ENCODE data around the gene TCEAL1. TPM values are rescaled to one million over a fixed set of nuclear protein-coding genes. Genes with fewer than 3 reads are reported as not detected.
A peak's percentile ranks its signal among the peaks of the same experiment; 100 is the strongest.
"Not testable (repeated sequence)": the region's sequence is repeated elsewhere in the genome, so short reads cannot be mapped to it uniquely, and the experiment has no call there.

Gene TCEAL1
- total RNA-seq, 1 donor from 2014 or later, result 13.3 TPM

DNA sequence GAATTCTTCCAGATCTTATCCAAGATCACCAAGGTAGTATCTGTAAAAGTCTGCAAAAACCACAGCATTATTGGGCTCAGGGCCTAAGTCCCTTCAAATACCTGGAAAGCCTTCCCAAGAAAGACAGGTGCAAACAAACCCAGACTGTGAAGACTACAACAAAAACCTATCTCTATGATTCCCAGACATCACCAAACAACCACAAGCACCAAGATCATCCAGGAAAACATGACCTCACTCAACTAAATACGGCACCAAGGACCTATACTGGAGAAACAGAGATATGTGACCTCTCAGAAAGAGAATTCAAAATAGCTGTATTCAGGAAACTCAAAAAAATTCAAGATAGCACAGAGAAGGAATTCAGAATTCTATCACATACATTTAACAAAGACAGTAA lies 15.3 kb downstream of the TCEAL1 start:
- no peak for TF ChIP-seq CTCF (IDR thresholded peaks at IDR 0.05; ENCODE audit: insufficient read depth, low read length, poor library complexity, severe bottlenecking)
- Histone ChIP-seq H3K36me3 (ENCODE audit: control insufficient read depth, insufficient read depth, low read length) (no peaks in the 10 kb centered on the region), H3K27me3 (ENCODE audit: control insufficient read depth, insufficient read depth, low read length) (no peaks in the 10 kb centered on the region), H3K4me3 (ENCODE audit: low read depth, low read length) (no peak overlapping the region)
- no peak for DNase-seq (ENCODE audit: low read depth)

DNA sequence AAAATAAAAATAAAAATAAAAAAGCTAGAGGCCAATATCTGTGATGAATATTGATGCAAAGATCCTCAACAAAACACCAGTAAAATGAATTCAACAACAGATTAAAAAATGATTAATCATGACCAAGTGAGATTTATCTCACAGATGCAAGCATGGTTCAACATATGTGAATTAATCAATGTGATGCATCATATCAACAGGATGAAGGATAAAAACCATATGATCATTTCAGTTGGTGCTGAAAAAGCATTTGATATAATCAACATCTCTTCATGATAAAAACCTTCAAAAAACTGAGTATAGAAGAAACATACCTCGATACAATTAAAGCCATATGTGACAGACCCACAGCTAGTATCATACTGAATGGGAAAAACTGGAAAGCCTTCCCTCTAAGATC lies 18.9 kb downstream of the TCEAL1 start:
- H3K27me3 ChIP-seq (ENCODE audit: control insufficient read depth, insufficient read depth, low read length), result no peaks in the 10 kb centered on the region
- DNase-seq (ENCODE audit: low read depth), result no peak
- H3K4me3 ChIP-seq (ENCODE audit: low read depth, low read length), result no peak overlapping the region
- no peak for TF ChIP-seq CTCF (IDR thresholded peaks at IDR 0.05; ENCODE audit: insufficient read depth, low read length, poor library complexity, severe bottlenecking)
- H3K36me3 ChIP-seq (ENCODE audit: control insufficient read depth, insufficient read depth, low read length), result no peaks in the 10 kb centered on the region

GRCh38 chrX:103651151-103651773 lies 22.5 kb downstream of the TCEAL1 start:
- Histone ChIP-seq H3K4me3 (ENCODE audit: low read depth, low read length) (no peak overlapping the region), H3K36me3 (ENCODE audit: control insufficient read depth, insufficient read depth, low read length) (no peaks in the 10 kb centered on the region), H3K27me3 (ENCODE audit: control insufficient read depth, insufficient read depth, low read length) (no peaks in the 10 kb centered on the region)
- no peak for DNase-seq (ENCODE audit: low read depth)
- no peak for TF ChIP-seq CTCF (IDR thresholded peaks at IDR 0.05; ENCODE audit: insufficient read depth, low read length, poor library complexity, severe bottlenecking)

DNA sequence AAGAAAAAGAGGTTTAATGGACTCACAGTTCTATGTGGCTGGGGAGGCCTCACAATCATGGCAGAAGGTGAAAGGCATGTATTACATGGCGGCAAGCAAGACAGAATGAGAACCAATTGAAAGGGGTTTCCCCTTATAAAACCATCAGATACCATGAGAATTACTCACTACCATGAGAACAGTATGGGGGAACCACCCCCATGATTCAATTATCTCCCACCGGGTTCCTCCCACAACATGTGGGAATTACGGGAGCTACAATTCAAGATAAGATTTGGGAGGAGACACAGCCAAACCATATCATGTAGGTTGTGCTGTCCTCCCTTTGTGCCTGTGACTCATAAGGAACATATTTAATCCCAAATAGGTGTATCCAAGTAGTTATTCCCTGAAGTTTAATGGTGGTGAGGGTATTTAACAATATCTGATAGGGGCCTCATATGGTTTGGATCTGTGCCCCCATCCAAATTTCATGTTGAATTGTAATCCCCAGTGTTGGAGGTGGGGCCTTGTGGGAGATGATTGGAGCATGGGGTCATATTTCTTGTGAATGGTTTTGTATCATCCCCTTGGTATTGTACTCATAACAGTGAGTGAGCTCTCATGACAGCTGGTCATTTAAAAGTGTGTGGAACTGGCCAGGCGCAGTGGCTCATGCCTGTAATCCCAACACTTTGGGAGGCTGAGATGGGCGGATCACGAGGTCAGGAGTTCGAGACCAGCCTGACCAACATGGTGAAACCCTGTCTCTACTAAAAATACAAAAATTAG lies 26.6 kb downstream of the TCEAL1 start:
- not testable (repeated sequence) for DNase-seq (ENCODE audit: low read depth); H3K4me3 ChIP-seq (ENCODE audit: low read depth, low read length); H3K36me3 ChIP-seq (ENCODE audit: control insufficient read depth, insufficient read depth, low read length); H3K27me3 ChIP-seq (ENCODE audit: control insufficient read depth, insufficient read depth, low read length)

GRCh38 chrX:103656617-103657016 lies 27.8 kb downstream of the TCEAL1 start:
- peak; percentile 50 for DNase-seq (ENCODE audit: low read depth)
- H3K27me3 ChIP-seq (ENCODE audit: control insufficient read depth, insufficient read depth, low read length), result no peaks in the 10 kb centered on the region
- TF ChIP-seq CTCF (IDR thresholded peaks at IDR 0.05; ENCODE audit: insufficient read depth, low read length, poor library complexity, severe bottlenecking), result no peak
- no peak overlapping the region for H3K4me3 ChIP-seq (ENCODE audit: low read depth, low read length)
- no peaks in the 10 kb centered on the region for H3K36me3 ChIP-seq (ENCODE audit: control insufficient read depth, insufficient read depth, low read length)

DNA sequence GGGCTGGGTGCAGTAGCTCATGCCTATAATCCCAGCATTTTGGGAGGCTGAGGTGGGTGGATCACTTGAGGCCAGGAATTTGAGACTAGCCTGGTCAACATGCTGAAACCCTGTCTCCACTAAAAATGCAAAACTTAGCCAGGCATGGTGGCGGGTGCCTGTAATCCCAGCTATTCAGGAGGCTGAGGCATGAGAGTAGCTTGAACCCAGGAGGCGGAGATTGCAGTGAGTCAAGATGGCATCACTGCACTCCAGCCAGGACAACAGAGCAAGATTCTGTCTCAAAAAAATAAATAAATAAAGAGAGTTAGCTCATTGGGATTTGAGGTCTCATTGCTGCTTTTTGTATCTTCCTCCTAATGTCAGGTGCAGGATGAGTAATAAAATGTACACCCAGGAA lies 28.3 kb downstream of the TCEAL1 start:
- DNase-seq (ENCODE audit: low read depth); H3K4me3 ChIP-seq (ENCODE audit: low read depth, low read length); H3K36me3 ChIP-seq (ENCODE audit: control insufficient read depth, insufficient read depth, low read length); H3K27me3 ChIP-seq (ENCODE audit: control insufficient read depth, insufficient read depth, low read length): not testable (repeated sequence)
